Coronary artery (tissue), 2 donors: ENCODE measurements around the gene PDE11A.
A peak's percentile ranks its signal among the peaks of the same experiment; 100 is the strongest.

Experiments
- DNase-seq: peaks from one replicate; pipeline ENCODE4 v3.0.0-alpha.2; 2017; ENCODE audit warnings: low spot score
- H3K27ac ChIP-seq, 2 donors: fragments of 200-600 bp; sonication (generic); one replicate each; pipeline ENCODE4 v1.5.1; 2016 to 2019
- H3K4me3 ChIP-seq: fragments of 200-600 bp; sonication (generic); 2 replicates; pipeline ENCODE4 v1.5.1; 2016; ENCODE audit warnings: mild to moderate bottlenecking, moderate library complexity
- TF ChIP-seq, protein P1 (sequence below): fragments of 200-600 bp; sonication (generic); IDR thresholded peaks from one replicate; pipeline ENCODE4 v1.5.1; 2019; ENCODE audit warnings: antibody characterized with exemption

PDE11A gene

DNA sequence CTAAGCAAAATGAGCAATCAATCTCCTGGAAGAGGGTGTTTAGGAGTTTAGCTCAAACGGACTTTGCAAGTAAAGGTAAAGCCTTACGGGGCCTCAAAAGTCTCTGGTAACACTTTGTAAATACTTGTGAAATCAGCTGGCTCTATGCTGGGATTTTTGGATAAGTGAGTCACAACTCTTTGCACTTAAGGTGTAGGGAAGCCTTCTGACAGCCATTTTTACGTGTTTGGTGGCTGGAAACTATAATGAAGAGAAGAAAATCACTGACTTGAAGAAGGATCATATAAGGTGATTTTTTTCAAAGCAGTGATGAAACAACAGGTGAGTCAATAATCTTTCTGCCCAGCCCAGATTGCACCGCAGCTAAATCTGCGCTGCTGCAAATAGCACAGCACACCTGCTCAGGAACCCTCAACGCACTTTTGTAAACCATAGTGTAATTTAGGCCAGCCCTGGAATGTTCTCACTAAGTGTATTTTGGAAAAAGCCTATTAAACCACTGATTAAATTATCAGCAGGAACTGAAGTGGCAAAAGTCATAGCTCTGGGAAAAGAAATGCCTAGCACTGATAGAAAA is 461.2 kb downstream of the PDE11A start:
- TF ChIP-seq, protein P1, sequence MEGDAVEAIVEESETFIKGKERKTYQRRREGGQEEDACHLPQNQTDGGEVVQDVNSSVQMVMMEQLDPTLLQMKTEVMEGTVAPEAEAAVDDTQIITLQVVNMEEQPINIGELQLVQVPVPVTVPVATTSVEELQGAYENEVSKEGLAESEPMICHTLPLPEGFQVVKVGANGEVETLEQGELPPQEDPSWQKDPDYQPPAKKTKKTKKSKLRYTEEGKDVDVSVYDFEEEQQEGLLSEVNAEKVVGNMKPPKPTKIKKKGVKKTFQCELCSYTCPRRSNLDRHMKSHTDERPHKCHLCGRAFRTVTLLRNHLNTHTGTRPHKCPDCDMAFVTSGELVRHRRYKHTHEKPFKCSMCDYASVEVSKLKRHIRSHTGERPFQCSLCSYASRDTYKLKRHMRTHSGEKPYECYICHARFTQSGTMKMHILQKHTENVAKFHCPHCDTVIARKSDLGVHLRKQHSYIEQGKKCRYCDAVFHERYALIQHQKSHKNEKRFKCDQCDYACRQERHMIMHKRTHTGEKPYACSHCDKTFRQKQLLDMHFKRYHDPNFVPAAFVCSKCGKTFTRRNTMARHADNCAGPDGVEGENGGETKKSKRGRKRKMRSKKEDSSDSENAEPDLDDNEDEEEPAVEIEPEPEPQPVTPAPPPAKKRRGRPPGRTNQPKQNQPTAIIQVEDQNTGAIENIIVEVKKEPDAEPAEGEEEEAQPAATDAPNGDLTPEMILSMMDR: no peak
- Histone ChIP-seq H3K27ac (no peak overlapping the region), H3K4me3 (no peak overlapping the region)
- no peak for DNase-seq

DNA sequence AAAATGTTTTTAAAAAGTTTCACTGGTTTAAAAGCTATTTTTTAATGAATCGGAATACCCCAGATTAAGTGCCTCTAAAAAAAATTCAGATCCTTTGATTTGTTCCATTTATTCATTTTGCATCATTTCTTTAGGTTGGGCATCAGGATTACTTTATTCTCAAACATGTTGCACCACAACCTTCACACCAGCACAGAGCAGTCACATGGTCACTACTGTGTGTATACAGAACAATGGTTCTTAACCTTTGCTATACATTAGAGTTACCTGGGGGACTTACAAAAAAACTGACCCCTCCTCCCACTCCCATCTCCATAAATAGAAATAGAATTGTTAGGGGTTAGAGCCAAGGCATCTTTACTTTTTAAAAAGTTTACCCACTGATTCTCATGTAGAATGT is 461.8 kb downstream of the PDE11A start:
- no peak for DNase-seq
- Histone ChIP-seq H3K4me3 (no peak overlapping the region), H3K27ac (no peak overlapping the region)
- TF ChIP-seq, protein P1: no peak

DNA sequence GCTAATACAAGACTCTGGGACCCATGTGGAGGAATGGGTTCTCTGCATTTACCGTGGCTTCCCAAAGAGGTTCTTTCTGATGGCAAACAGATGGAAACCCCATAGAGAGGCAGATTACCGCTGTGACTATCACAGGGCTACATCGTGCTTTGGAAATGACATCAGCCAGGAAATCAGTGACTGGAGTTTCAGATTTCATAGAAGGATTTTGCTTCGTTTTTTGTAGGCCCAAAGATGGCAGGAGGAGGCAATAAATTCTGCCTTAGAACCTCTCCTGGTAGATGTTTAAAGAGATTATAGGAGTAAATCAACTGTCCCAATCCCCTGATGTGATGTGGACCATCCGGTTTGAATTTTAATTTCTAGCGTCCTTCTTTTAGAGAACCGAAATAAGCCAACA is 465.9 kb downstream of the PDE11A start:
- H3K4me3 ChIP-seq: no peak overlapping the region
- TF ChIP-seq, protein P1: no peak
- DNase-seq: no peak
- H3K27ac ChIP-seq: no peak overlapping the region

DNA sequence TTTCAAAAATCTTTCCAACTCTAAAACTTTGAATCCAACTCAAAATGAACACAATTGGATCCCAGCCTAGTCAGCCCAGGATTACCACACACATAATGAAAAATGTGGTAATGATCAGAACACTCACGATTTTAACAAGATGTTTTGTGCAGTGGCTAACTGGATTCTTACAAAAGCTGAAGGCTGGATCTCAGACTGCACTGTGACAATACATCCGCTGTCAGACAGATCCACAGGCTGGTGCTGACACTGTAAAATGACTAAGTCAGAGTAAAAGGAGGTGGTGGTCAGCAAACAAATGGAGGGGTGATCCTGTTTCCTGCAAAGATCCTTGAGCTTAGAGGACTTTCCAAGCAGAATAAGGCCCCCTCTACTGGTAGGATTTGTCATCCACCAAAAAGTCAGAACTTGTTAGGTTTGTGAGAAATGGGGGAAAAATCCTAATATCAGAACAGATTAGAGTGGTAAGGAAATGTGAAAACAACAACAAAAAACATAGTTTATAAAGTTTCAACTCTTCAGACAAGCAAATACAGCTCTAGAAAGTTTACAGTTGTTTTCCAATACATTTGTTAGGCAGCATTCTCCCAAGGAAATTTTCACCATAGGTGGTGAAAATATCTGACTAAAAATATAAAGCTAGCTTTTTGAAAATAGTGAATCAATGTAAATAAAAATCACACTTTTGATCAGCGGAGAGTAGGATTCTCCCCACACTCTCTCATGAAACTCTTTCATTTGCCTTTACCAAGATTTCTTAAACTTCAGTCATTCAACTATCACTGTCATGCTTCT is 468.1 kb downstream of the PDE11A start:
- no peak for DNase-seq
- TF ChIP-seq, protein P1: peak; percentile 46
- Histone ChIP-seq H3K4me3 (peak overlapping the region; percentile 39), H3K27ac (no peak overlapping the region)

DNA sequence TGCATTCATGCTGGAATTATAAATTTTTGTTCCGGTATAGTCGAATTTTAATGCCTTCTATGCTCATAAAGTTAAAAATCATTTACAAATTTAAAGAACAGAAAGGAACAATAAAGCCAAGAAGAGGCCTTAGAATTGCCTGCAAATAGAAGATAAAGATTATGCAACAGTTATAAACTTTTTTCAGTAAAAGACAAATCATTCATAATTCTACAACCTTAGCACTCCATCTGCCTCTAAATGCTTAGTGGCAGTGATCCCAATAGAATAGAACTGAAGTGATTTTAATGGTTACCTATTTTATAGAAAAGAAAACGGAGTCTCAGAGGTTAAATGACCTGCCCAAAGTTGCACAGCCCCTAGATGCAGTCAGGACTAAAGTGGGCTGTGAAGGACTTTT is 468.8 kb downstream of the PDE11A start:
- Histone ChIP-seq H3K4me3 (no peak overlapping the region), H3K27ac (no peak overlapping the region)
- no peak for DNase-seq
- TF ChIP-seq, protein P1: no peak

DNA sequence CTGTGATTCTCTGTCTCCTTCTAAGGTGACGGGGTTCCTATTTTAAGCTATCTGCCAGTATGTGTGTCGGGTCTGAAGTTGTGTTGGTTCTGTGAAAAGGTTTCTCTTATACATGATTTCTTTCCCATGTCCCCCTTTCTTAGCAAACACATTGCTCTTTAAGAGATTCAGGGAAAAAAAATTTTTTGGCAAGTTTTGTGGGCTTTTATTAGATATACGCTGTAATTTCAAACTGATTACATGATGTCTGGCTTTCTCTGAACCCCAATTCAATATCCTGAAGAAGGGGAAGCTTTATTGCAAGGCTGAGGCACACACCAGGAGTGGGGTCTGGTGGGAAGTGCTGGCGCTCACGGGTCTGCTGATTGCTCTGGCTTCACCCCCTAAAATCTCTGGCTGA is 469.4 kb downstream of the PDE11A start:
- Histone ChIP-seq H3K4me3 (no peak overlapping the region), H3K27ac (no peak overlapping the region)
- no peak for DNase-seq
- TF ChIP-seq, protein P1: no peak

DNA sequence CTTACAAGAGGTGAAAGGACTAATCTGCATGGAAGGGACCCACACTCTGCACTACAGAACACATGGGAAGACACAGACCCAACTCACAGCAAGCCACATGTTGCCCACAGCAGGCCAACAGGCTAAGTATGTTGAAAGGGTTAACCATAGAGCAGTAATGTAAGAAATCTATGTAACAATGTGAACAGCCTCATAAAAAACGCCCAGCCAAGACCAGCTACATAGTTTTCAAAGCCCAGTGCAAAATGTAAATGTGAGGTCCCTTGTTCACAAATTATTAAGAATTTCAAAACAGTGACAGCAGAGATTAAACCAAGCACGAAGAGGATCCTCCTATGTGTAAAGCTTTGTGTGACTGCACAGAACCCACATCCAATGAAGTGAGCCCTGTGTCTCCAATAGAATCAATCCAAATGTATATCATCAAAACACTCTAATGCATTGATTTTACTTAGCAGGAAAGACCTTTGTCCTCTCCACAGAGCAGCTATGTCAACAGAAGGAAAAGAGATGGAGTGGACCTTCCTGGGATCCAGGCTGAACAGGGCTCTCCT is 469.9 kb downstream of the PDE11A start:
- Histone ChIP-seq H3K27ac (no peak overlapping the region), H3K4me3 (no peak overlapping the region)
- TF ChIP-seq, protein P1: no peak
- no peak for DNase-seq
